ENCODE measurements around the gene PPP3CA. TPM values are rescaled to one million over a fixed set of nuclear protein-coding genes. Genes with fewer than 3 reads are reported as not detected.
"Not testable (repeated sequence)": the region's sequence is repeated elsewhere in the genome, so short reads cannot be mapped to it uniquely, and the experiment has no call there.

Gene PPP3CA
- total RNA-seq, 1 experiment from 2014 or later, result 31.0 TPM

DNA sequence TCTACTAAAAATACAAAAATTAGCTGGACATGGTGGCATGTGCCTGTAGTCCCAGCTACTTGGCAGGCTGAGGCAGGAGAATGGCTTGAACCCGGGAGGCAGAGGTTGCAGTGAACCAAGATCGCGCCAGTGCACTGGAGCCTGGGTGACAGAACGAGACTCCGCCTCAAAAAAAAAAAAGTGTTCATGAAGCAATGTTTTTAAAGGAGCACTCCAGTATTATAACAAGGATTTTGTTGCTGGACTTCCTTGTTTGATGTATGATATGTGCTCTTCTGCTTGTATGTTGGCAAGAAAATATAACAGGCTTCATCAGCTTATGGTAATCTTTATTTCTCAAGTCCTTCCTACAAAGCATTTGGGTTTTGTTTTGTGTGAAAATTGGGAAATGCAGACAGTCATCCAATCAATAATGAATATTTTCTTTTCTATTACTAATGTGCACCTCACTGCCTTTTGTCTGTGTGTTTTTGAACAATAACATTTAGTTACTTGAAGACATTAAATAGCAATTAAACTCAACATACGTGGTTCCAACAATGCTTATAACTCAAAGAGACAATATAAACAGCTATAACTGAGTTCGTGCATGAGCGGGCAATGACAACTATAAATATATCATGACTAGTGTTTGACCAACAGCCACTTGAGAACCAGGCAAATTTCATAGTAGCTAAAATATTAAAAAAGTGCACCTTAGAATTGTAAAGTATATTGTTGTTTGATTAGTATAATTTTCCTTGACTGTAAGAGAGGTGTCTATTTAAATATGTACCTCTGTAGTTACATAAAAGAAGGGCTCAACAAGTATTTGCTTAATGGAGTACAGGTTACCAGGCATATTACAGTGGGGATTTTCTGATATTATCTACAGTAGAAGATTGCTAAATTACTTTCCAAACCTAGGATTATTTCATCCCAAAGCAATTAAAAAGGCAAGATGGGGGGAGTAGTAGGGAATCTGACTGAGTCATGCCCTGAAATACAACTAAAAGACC is 210.7 kb downstream of the PPP3CA start:
- in situ Hi-C loops (cut with HindIII; ENCODE audit: low pct_unique_long_range_greater_than_20kb, low sequenced_read_pairs) (no loop called here), intact Hi-C loops (cut with micrococcal nuclease; ENCODE audit: unreplicated experiment) (no loop called here)
- H3K36me3 ChIP-seq (ENCODE audit: control insufficient read depth, insufficient read depth, low read length), result no peaks in the 10 kb centered on the region
- H3K4me1 ChIP-seq (ENCODE audit: control insufficient read depth, insufficient read depth, low read length), result no peaks in the 10 kb centered on the region; the same call in 1 of the 2 replicates
- TF ChIP-seq POLR2AphosphoS5 (IDR thresholded peaks at IDR 0.05; ENCODE audit: low read depth, low read length) (no peak), REST (IDR thresholded peaks at IDR 0.05; ENCODE audit: insufficient read depth in 1 of 2, low read depth in 2 of 2, low read length in 1 of 2) (no peak), TCF7L2 (IDR thresholded peaks at IDR 0.05; ENCODE audit: low read depth, low read length) (no peak), CTCF (IDR thresholded peaks at IDR 0.05) (no peak), SIN3A (IDR thresholded peaks at IDR 0.05; ENCODE audit: borderline replicate concordance, insufficient read depth, low read depth, low read length) (no peak)
- BruUV-seq (replicated peaks), result no TSS peak
- no peak for ATAC-seq
- no peak overlapping the region for H3K27ac ChIP-seq (ENCODE audit: low read length)
- ChIA-PET POLR2A (interaction anchor here (0.7 kb wide), 1 partner anchor 211 kb away, joined by 7 read pairs; no protein-coding TSS in a partner anchor), CTCF (no interaction called here)
- H3K27me3 ChIP-seq (ENCODE audit: control insufficient read depth, insufficient read depth, low read length), result no peaks in the 10 kb centered on the region
- DNase-seq (ENCODE audit: low read depth, low spot score), result no peak
- no peak overlapping the region for H3K4me3 ChIP-seq (ENCODE audit: low read depth in 2 of 2, low read length in 2 of 2)
- no peaks in the 10 kb centered on the region for H3K9me3 ChIP-seq (ENCODE audit: control insufficient read depth, insufficient read depth, low read depth, low read length)

GRCh38 chr4:101135371-101136010 is 211.8 kb downstream of the PPP3CA start:
- H3K4me1 ChIP-seq (ENCODE audit: control insufficient read depth, insufficient read depth, low read length), result no peaks in the 10 kb centered on the region; the same call in 1 of the 2 replicates
- H3K9me3 ChIP-seq (ENCODE audit: control insufficient read depth, insufficient read depth, low read depth, low read length), result no peaks in the 10 kb centered on the region
- intact Hi-C loops (cut with micrococcal nuclease; ENCODE audit: unreplicated experiment), result no loop called here
- TF ChIP-seq CTCF (IDR thresholded peaks at IDR 0.05), result no peak
- no peak for TF ChIP-seq TCF7L2 (IDR thresholded peaks at IDR 0.05; ENCODE audit: low read depth, low read length)
- TF ChIP-seq POLR2AphosphoS5 (IDR thresholded peaks at IDR 0.05; ENCODE audit: low read depth, low read length), result no peak
- no peak for TF ChIP-seq REST (IDR thresholded peaks at IDR 0.05; ENCODE audit: insufficient read depth in 1 of 2, low read depth in 2 of 2, low read length in 1 of 2)
- no peak for TF ChIP-seq SIN3A (IDR thresholded peaks at IDR 0.05; ENCODE audit: borderline replicate concordance, insufficient read depth, low read depth, low read length)
- in situ Hi-C loops (cut with HindIII; ENCODE audit: low pct_unique_long_range_greater_than_20kb, low sequenced_read_pairs), result no loop called here
- no peak overlapping the region for H3K27ac ChIP-seq (ENCODE audit: low read length)
- BruUV-seq (replicated peaks), result no TSS peak
- no peak for ATAC-seq
- H3K27me3 ChIP-seq (ENCODE audit: control insufficient read depth, insufficient read depth, low read length), result no peaks in the 10 kb centered on the region
- no peak overlapping the region for H3K4me3 ChIP-seq (ENCODE audit: low read depth in 2 of 2, low read length in 2 of 2)
- ChIA-PET POLR2A (no interaction called here), CTCF (no interaction called here)
- H3K36me3 ChIP-seq (ENCODE audit: control insufficient read depth, insufficient read depth, low read length), result no peaks in the 10 kb centered on the region
- no peak for DNase-seq (ENCODE audit: low read depth, low spot score)

DNA sequence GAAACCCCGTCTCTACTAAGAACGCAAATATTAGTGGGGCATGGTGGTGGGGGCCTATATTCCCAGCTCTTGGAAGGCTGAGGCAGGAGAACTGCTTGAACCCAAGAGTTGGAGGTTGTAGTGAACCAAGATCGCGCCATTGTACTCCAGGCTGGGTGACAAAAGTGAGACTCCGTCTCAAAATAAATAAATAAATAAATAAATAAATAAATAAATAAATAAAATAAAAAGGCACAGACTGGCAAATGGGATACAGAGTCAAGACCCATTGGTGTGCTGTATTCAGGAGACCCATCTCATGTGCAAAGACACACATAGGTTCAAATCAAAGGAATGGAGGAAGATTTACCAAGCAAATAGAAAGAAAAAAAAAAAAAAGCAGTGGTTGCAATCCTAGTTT is 216.3 kb downstream of the PPP3CA start:
- DNase-seq (ENCODE audit: low read depth, low spot score); H3K4me1 ChIP-seq (ENCODE audit: control insufficient read depth, insufficient read depth, low read length); H3K4me3 ChIP-seq (ENCODE audit: low read depth in 2 of 2, low read length in 2 of 2); H3K27ac ChIP-seq (ENCODE audit: low read length); ATAC-seq; H3K36me3 ChIP-seq (ENCODE audit: control insufficient read depth, insufficient read depth, low read length); H3K9me3 ChIP-seq (ENCODE audit: control insufficient read depth, insufficient read depth, low read depth, low read length); BruUV-seq (replicated peaks); POLR2A ChIA-PET; intact Hi-C loops (cut with micrococcal nuclease; ENCODE audit: unreplicated experiment); H3K27me3 ChIP-seq (ENCODE audit: control insufficient read depth, insufficient read depth, low read length); CTCF ChIA-PET; in situ Hi-C loops (cut with HindIII; ENCODE audit: low pct_unique_long_range_greater_than_20kb, low sequenced_read_pairs): not testable (repeated sequence)
